Osteoblast (primary cell): ENCODE measurements around the gene SPINK8. TPM values are rescaled to one million over a fixed set of nuclear protein-coding genes. Genes with fewer than 3 reads are reported as not detected.
A peak's percentile ranks its signal among the peaks of the same experiment; 100 is the strongest.

Source experiments
- DNase-seq: peaks from one replicate; pipeline ENCODE4 v3.0.0; 2011; ENCODE audit warnings: low spot score, mixed read lengths; ENCODE audit not compliant: insufficient read length; ENCODE audit errors: missing footprints
- H2AFZ ChIP-seq: 2 replicates; pipeline ENCODE4 v1.6.0; 2011; ENCODE audit warnings: mild to moderate bottlenecking, low read length
- H3K27ac ChIP-seq: 2 replicates; pipeline ENCODE4 v1.5.1; 2011; ENCODE audit warnings: mild to moderate bottlenecking, low read depth, low read length, moderate library complexity
- H3K27me3 ChIP-seq: 2 replicates; pipeline ENCODE4 v1.6.0; 2012; ENCODE audit warnings: mild to moderate bottlenecking, control low read depth, inconsistent platforms, low read length, moderate library complexity; ENCODE audit not compliant: insufficient read depth
- H3K36me3 ChIP-seq: 2 replicates; pipeline ENCODE4 v1.5.1; 2011; ENCODE audit warnings: mild to moderate bottlenecking, low read length, control low read depth, moderate library complexity; ENCODE audit not compliant: insufficient read depth
- H3K4me1 ChIP-seq: 2 replicates; pipeline ENCODE4 v1.5.1; 2011; ENCODE audit warnings: mild to moderate bottlenecking, low read length, control low read depth, moderate library complexity; ENCODE audit not compliant: insufficient read depth
- H3K4me2 ChIP-seq: 2 replicates; pipeline ENCODE4 v1.6.0; 2011; ENCODE audit warnings: mild to moderate bottlenecking, low read length; ENCODE audit not compliant: insufficient read depth
- H3K4me3 ChIP-seq: fragments of 200-600 bp; sonication (generic); 3 replicates; pipeline ENCODE4 v1.5.1; 2012; ENCODE audit warnings: mild to moderate bottlenecking, low read length, inconsistent platforms; ENCODE audit not compliant: insufficient read depth
- H3K79me2 ChIP-seq: 2 replicates; pipeline ENCODE4 v1.6.0; 2012; ENCODE audit warnings: mild to moderate bottlenecking, low read length, control low read depth, inconsistent platforms; ENCODE audit not compliant: insufficient read depth
- H3K9me3 ChIP-seq: 2 replicates; pipeline ENCODE4 v1.5.1; 2011; ENCODE audit warnings: low read depth, low read length, control low read depth
- H4K20me1 ChIP-seq: 2 replicates; pipeline ENCODE4 v1.6.0; 2012; ENCODE audit warnings: mild to moderate bottlenecking, low read length, control low read depth; ENCODE audit not compliant: insufficient read depth
- total RNA-seq: library from RNA; depleted of rRNA; stranded (reverse); fragments of >200 nt; gene quantifications from 2 replicates; pipeline ENCODE4 v1.2.3, GENCODE V29; 2012
- TF ChIP-seq, protein P1 (sequence below): IDR thresholded peaks from 2 replicates; pipeline ENCODE4 v1.5.1; 2011; ENCODE audit warnings: mild to moderate bottlenecking, low read depth, low read length, moderate library complexity; ENCODE audit errors: extremely low read depth

Gene SPINK8
- total RNA-seq, 1 donor = not detected

DNA sequence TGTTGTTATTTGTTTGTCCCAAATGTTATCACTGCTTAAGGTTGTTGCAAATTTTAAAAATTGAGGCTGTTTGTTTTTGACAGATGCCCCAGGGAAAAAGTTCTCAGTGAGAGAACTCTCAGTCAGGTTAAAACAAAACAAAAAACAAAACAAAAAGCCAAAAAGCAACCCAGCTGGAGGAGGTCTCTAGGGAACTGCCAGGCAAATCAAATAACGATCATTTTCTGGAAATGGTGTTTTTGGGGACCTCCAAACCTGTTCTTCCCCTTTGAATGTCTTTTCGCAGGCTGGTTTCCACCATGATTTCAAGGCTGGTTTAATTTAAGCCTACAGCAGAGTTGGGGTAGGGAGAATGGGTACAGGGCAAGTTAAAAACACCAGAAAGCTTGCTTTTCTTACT, 27.2 kb downstream of the SPINK8 start:
- H3K9me3 ChIP-seq = no peaks in the 10 kb centered on the region
- no peak overlapping the region for H3K4me3 ChIP-seq
- DNase-seq = no peak
- H3K4me2 ChIP-seq = no peak overlapping the region
- peaks cover 5% of the 10 kb centered on the region for H3K4me1 ChIP-seq
- no peaks in the 10 kb centered on the region for H3K79me2 ChIP-seq
- TF ChIP-seq, protein P1, sequence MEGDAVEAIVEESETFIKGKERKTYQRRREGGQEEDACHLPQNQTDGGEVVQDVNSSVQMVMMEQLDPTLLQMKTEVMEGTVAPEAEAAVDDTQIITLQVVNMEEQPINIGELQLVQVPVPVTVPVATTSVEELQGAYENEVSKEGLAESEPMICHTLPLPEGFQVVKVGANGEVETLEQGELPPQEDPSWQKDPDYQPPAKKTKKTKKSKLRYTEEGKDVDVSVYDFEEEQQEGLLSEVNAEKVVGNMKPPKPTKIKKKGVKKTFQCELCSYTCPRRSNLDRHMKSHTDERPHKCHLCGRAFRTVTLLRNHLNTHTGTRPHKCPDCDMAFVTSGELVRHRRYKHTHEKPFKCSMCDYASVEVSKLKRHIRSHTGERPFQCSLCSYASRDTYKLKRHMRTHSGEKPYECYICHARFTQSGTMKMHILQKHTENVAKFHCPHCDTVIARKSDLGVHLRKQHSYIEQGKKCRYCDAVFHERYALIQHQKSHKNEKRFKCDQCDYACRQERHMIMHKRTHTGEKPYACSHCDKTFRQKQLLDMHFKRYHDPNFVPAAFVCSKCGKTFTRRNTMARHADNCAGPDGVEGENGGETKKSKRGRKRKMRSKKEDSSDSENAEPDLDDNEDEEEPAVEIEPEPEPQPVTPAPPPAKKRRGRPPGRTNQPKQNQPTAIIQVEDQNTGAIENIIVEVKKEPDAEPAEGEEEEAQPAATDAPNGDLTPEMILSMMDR = no peak
- no peak overlapping the region for H2AFZ ChIP-seq
- no peak overlapping the region for H3K27ac ChIP-seq
- peaks cover 10% of the 10 kb centered on the region for H3K27me3 ChIP-seq
- H4K20me1 ChIP-seq = no peaks in the 10 kb centered on the region
- H3K36me3 ChIP-seq = no peaks in the 10 kb centered on the region

DNA sequence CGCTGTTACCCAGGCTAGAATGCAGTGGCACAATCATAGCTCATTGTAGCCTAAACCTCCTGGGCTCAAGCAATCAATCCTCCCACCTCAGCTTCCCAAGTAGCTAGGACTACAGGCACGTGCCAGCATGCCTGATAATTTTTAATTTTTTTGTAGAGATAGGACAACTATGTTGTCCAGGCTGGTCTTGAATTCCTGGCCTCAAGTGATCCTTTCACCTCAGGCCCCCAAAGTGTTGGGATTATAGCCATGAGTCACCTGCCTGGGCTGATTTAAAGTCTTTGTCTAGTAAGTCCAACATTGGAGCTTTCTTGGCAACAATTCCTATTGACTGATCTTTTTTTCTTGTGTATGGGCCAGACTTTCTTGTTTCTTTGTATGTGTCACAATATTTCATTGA, 28.1 kb downstream of the SPINK8 start:
- no peak for DNase-seq
- Histone ChIP-seq H3K4me2 (no peak overlapping the region), H3K4me1 (peaks cover 6% of the 10 kb centered on the region), H3K4me3 (no peak overlapping the region), H3K9me3 (no peaks in the 10 kb centered on the region), H4K20me1 (no peaks in the 10 kb centered on the region), H3K27ac (no peak overlapping the region), H3K27me3 (peaks cover 10% of the 10 kb centered on the region), H3K36me3 (no peaks in the 10 kb centered on the region), H2AFZ (no peak overlapping the region), H3K79me2 (peaks cover 2% of the 10 kb centered on the region)
- TF ChIP-seq, protein P1 = no peak

DNA sequence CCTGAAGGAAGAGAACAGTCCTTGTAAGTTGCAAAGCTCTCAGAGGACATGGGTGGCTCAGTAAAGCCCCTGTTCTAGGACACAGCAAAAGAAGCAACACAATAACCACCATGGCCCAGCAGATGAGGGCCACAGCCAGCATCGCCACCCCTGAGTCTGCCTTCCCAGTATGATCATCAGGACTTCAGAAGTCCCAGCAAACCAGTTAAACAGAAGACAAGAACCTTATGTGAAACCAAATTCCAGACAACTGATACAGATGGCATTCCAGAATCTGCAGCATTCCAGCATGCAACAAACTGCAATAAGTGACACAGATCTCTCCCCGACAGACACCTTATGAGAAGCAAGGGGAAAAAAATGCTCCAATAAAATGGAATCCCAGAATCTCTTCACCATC, 30.4 kb downstream of the SPINK8 start:
- Histone ChIP-seq H3K4me3 (no peak overlapping the region), H3K79me2 (peaks cover 25% of the 10 kb centered on the region), H3K4me1 (peaks cover 15% of the 10 kb centered on the region), H3K27me3 (peaks cover 3% of the 10 kb centered on the region), H2AFZ (no peak overlapping the region), H4K20me1 (no peaks in the 10 kb centered on the region), H3K9me3 (no peaks in the 10 kb centered on the region), H3K4me2 (no peak overlapping the region), H3K27ac (no peak overlapping the region), H3K36me3 (peaks cover 6% of the 10 kb centered on the region)
- no peak for DNase-seq
- TF ChIP-seq, protein P1 = no peak

DNA sequence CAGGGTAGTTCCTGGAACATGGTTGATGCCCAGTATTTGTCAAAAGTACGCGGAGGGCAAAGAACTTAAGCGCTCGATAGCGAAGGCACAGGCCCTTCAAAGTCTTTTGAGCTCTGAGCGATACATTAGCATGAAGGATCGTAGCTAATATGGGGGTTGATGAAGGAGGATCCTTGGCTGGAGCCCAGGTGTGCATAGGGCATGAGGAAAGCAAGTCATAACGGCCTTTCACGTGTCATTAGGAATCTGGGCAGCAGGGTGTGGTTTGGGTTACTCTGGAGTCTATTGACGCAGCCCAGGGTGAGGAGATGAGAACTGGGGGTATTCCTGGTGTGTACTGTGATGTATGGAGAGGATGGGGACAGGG, 31.7 kb downstream of the SPINK8 start:
- TF ChIP-seq, protein P1 = no peak
- H2AFZ ChIP-seq = peak overlapping the region; percentile 96
- peak; percentile 60 for DNase-seq

More for the DNA sequence above, 31.7 kb downstream of the SPINK8 start:
- Histone ChIP-seq H3K4me2 (peak overlapping the region; percentile 91), H3K4me3 (peak overlapping the region; percentile 90), H3K36me3 (peaks cover 18% of the 10 kb centered on the region), H3K4me1 (peaks cover 15% of the 10 kb centered on the region), H3K79me2 (peaks cover 33% of the 10 kb centered on the region), H4K20me1 (no peaks in the 10 kb centered on the region), H3K27me3 (peaks cover 3% of the 10 kb centered on the region), H3K9me3 (no peaks in the 10 kb centered on the region), H3K27ac (peak overlapping the region; percentile 59)
